H1 (cell line): ENCODE data around the gene MREG. TPM values are rescaled to one million over a fixed set of nuclear protein-coding genes. Genes with fewer than 3 reads are reported as not detected.

Experiments used
- CTCF ChIA-PET: fragments of 300-600 bp; sonication (Branson Sonifier 250); formaldehyde crosslinking; loops from one replicate; lab custom pipeline; 2021; ENCODE audit not compliant: partially characterized antibody; lab: Charles Lee
- POLR2A ChIA-PET: fragments of 300-600 bp; sonication (Branson Sonifier 250); formaldehyde crosslinking; loops from one replicate; lab custom pipeline; 2021; ENCODE audit warnings: inconsistent platforms; ENCODE audit not compliant: partially characterized antibody; lab: Charles Lee
- DNase-seq, 2 experiments: peaks; one replicate each; pipeline versions ENCODE4 v3.0.0 to v3.0.0-alpha.2; 2010 to 2022; ENCODE audit warnings: low spot score in 2 of 2, low read depth in 1 of 2, mixed read lengths in 1 of 2
- FAIRE-seq: peaks from 2 replicates; lab custom pipeline; 2011; peaks lifted over from hg19 to GRCh38; lab: Jason Lieb, UNC
- H2AFZ ChIP-seq: 2 replicates; pipeline ENCODE4 v1.8.1; 2012; ENCODE audit warnings: low read length, inconsistent platforms
- H2AK5ac ChIP-seq: 2 replicates; pipeline ENCODE4 v1.6.1; 2013; ENCODE audit warnings: low read depth, low read length
- H2BK120ac ChIP-seq: replicated peaks from 2 replicates; pipeline ENCODE3; 2013; ENCODE audit warnings: low read depth, low read length, inconsistent platforms
- H2BK12ac ChIP-seq: 2 replicates; pipeline ENCODE4 v1.6.1; 2013; ENCODE audit warnings: low read depth, low read length
- H2BK15ac ChIP-seq: 2 replicates; pipeline ENCODE4 v1.6.1; 2013; ENCODE audit warnings: low read length
- H2BK20ac ChIP-seq: 2 replicates; pipeline ENCODE4 v1.6.1; 2013; ENCODE audit warnings: low read length
- H2BK5ac ChIP-seq: 2 replicates; pipeline ENCODE4 v1.6.1; 2013; ENCODE audit warnings: low read depth, low read length
- H3K14ac ChIP-seq: 2 replicates; pipeline ENCODE4 v1.6.1; 2013; ENCODE audit warnings: inconsistent platforms; ENCODE audit not compliant: insufficient read length
- H3K18ac ChIP-seq: 2 replicates; pipeline ENCODE4 v1.6.1; 2013; ENCODE audit warnings: low read length; ENCODE audit errors: extremely low read depth
- H3K23ac ChIP-seq: 2 replicates; pipeline ENCODE4 v1.6.1; 2013; ENCODE audit warnings: inconsistent platforms; ENCODE audit not compliant: insufficient read length
- H3K23me2 ChIP-seq: 2 replicates; pipeline ENCODE4 v1.6.1; 2013; ENCODE audit warnings: low read depth, low read length
- H3K27ac ChIP-seq: 2 replicates; pipeline ENCODE4 v1.6.1; 2011; ENCODE audit warnings: low read depth, low read length, inconsistent platforms
- H3K27me3 ChIP-seq, 4 experiments: replicated peaks in 1 of 4; 1 replicate in 1 of 4; 2 replicates in 3 of 4; pipeline versions ENCODE4 v1.6.1 to v1.8.1; 2011 to 2013; ENCODE audit warnings: low read length in 3 of 4, mild to moderate bottlenecking in 3 of 4, inconsistent platforms in 2 of 4, mixed read lengths in 2 of 4, moderate library complexity in 1 of 4; ENCODE audit not compliant: control insufficient read depth in 3 of 4, insufficient read depth in 3 of 4; ENCODE audit errors: extremely low read depth in 1 of 4
- H3K36me3 ChIP-seq, 4 experiments: 2 replicates each; pipeline versions ENCODE4 v1.6.1 to v1.8.1; 2011 to 2013; ENCODE audit warnings: mild to moderate bottlenecking in 4 of 4, low read length in 3 of 4, moderate library complexity in 2 of 4, control low read depth in 1 of 4, inconsistent platforms in 1 of 4; ENCODE audit not compliant: insufficient read depth in 4 of 4, control insufficient read depth in 2 of 4
- H3K4ac ChIP-seq: replicated peaks from 2 replicates; pipeline ENCODE3; 2013; ENCODE audit warnings: low read length, low read depth, mixed read lengths, inconsistent platforms; ENCODE audit not compliant: insufficient read length
- H3K4me1 ChIP-seq, 4 experiments: replicated peaks in 1 of 4; 1 replicate in 1 of 4; 2 replicates in 3 of 4; pipeline versions ENCODE4 v1.6.1 to v1.8.1; 2011 to 2013; ENCODE audit warnings: low read length in 3 of 4, inconsistent platforms in 2 of 4, mixed read lengths in 1 of 4; ENCODE audit not compliant: insufficient read depth in 4 of 4, control insufficient read depth in 3 of 4
- H3K4me2 ChIP-seq, 2 experiments: 2 replicates each; pipeline versions ENCODE4 v1.6.1 to v1.8.1; 2011 to 2013; ENCODE audit warnings: low read depth in 2 of 2, low read length in 2 of 2, control low read depth in 1 of 2, inconsistent platforms in 1 of 2, mild to moderate bottlenecking in 1 of 2; ENCODE audit not compliant: insufficient read depth in 1 of 2
- H3K4me3 ChIP-seq, 4 experiments: fragments of 200-600, 300-600 bp in 1 of 4; sonication (generic), shearing (Covaris generic), sonication (Bioruptor Twin) in 1 of 4; 2 replicates each; pipeline versions ENCODE4 v1.5.1 to v1.8.1; 2011 to 2016; ENCODE audit warnings: low read length in 4 of 4, low read depth in 3 of 4, control low read depth in 2 of 4, inconsistent platforms in 2 of 4, mild to moderate bottlenecking in 2 of 4, mixed read lengths in 1 of 4, moderate library complexity in 1 of 4; ENCODE audit not compliant: insufficient read depth in 2 of 4; ENCODE audit errors: extremely low read depth in 1 of 4
- H3K56ac ChIP-seq: replicated peaks from 2 replicates; pipeline ENCODE3; 2013; ENCODE audit warnings: low read depth, mild to moderate bottlenecking, mixed read lengths, low read length, inconsistent platforms; ENCODE audit not compliant: insufficient read length
- H3K79me1 ChIP-seq: 2 replicates; pipeline ENCODE4 v1.6.1; 2013; ENCODE audit warnings: low read depth, low read length, control low read depth
- H3K79me2 ChIP-seq, 2 experiments: 2 replicates each; pipeline versions ENCODE4 v1.6.1 to v1.8.1; 2012 to 2013; ENCODE audit warnings: low read length in 2 of 2, mild to moderate bottlenecking in 2 of 2, inconsistent platforms in 1 of 2; ENCODE audit not compliant: insufficient read depth in 2 of 2, control insufficient read depth in 1 of 2
- H3K9ac ChIP-seq, 4 experiments: replicated peaks in 1 of 4; 1 replicate in 1 of 4; 2 replicates in 3 of 4; pipeline versions ENCODE4 v1.6.1 to v1.8.1; 2011 to 2013; ENCODE audit warnings: low read depth in 3 of 4, low read length in 3 of 4, control low read depth in 2 of 4, mild to moderate bottlenecking in 2 of 4, moderate library complexity in 2 of 4, inconsistent platforms in 1 of 4; ENCODE audit errors: extremely low read depth in 1 of 4
- H3K9me3 ChIP-seq, 2 experiments: 2 replicates each; pipeline versions ENCODE4 v1.6.1 to v1.8.1; 2012 to 2013; ENCODE audit warnings: mild to moderate bottlenecking in 2 of 2, moderate library complexity in 2 of 2, control low read depth in 1 of 2, inconsistent platforms in 1 of 2, low read depth in 1 of 2, low read length in 1 of 2, mixed read lengths in 1 of 2; ENCODE audit not compliant: insufficient read depth in 2 of 2
- H4K20me1 ChIP-seq, 2 experiments: replicated peaks in 1 of 2; 2 replicates each; pipeline versions ENCODE3 to v1.8.1; 2011 to 2013; ENCODE audit warnings: inconsistent platforms in 2 of 2, low read length in 2 of 2, mild to moderate bottlenecking in 1 of 2; ENCODE audit not compliant: insufficient read depth in 2 of 2, control insufficient read depth in 1 of 2
- H4K5ac ChIP-seq: 2 replicates; pipeline ENCODE4 v1.6.1; 2013; ENCODE audit warnings: low read length, low read depth, mixed read lengths, inconsistent platforms; ENCODE audit not compliant: insufficient read length
- H4K8ac ChIP-seq: 2 replicates; pipeline ENCODE4 v1.8.0; 2013; ENCODE audit warnings: mild to moderate bottlenecking, moderate library complexity, low read length, inconsistent platforms; ENCODE audit not compliant: insufficient read depth; ENCODE audit errors: extremely low read depth
- H4K91ac ChIP-seq: replicated peaks from 2 replicates; pipeline ENCODE3; 2013; ENCODE audit warnings: low read length, mixed read lengths, inconsistent platforms; ENCODE audit not compliant: insufficient read length
- CBX8 ChIP-seq: fragments of 300-800, 300-1000 bp; sonication (generic); IDR thresholded peaks from 2 replicates; pipeline ENCODE4 v1.7.1; 2016; ENCODE audit warnings: low read depth, low read length, borderline replicate concordance
- FOSL1 ChIP-seq: IDR thresholded peaks from 2 replicates; pipeline ENCODE4 v1.6.1; 2011; ENCODE audit warnings: mild to moderate bottlenecking, low read depth, low read length, moderate library complexity; ENCODE audit not compliant: insufficient read depth
- HDAC2 ChIP-seq, 2 experiments: fragments of 300-600 bp in 1 of 2; sonication (generic) in 1 of 2; IDR thresholded peaks; 2 replicates each; pipeline ENCODE4 v1.6.1; 2011 to 2012; ENCODE audit warnings: low read depth in 2 of 2, low read length in 2 of 2, mild to moderate bottlenecking in 2 of 2, moderate library complexity in 2 of 2, borderline replicate concordance in 1 of 2, inconsistent platforms in 1 of 2
- HDAC6 ChIP-seq: IDR thresholded peaks from one replicate; pipeline ENCODE4 v1.7.1; 2012; ENCODE audit warnings: low read depth, mild to moderate bottlenecking, inconsistent platforms, low read length, moderate library complexity
- MAFK ChIP-seq: IDR thresholded peaks from 2 replicates; pipeline ENCODE4 v1.6.1; 2012; ENCODE audit warnings: low read depth, mild to moderate bottlenecking, improper control_type of control experiment, low read length
- NRF1 ChIP-seq: IDR thresholded peaks from 2 replicates; pipeline ENCODE4 v1.6.1; 2011; ENCODE audit warnings: mild to moderate bottlenecking, low read depth, low read length, improper control_type of control experiment
- RAD21 ChIP-seq, 2 experiments: IDR thresholded peaks in 1 of 2; conservative IDR thresholded peaks in 1 of 2; 2 replicates each; pipeline ENCODE4 v1.6.1; 2011; ENCODE audit warnings: low read depth in 2 of 2, low read length in 2 of 2, improper control_type of control experiment in 1 of 2, inconsistent platforms in 1 of 2, mild to moderate bottlenecking in 1 of 2, moderate library complexity in 1 of 2
- RBBP5 ChIP-seq: IDR thresholded peaks from 2 replicates; pipeline ENCODE4 v1.7.1; 2012; ENCODE audit warnings: low read depth, mild to moderate bottlenecking, inconsistent platforms, low read length, moderate library complexity, borderline replicate concordance
- RXRA ChIP-seq: IDR thresholded peaks from 2 replicates; pipeline ENCODE4 v1.6.1; 2011; ENCODE audit warnings: low read depth, mild to moderate bottlenecking, low read length, moderate library complexity; ENCODE audit not compliant: insufficient read depth
- SP1 ChIP-seq: IDR thresholded peaks from 2 replicates; pipeline ENCODE4 v1.6.1; 2011; ENCODE audit warnings: low read depth, low read length
- SP4 ChIP-seq: IDR thresholded peaks from 2 replicates; pipeline ENCODE4 v1.6.1; 2012; ENCODE audit warnings: low read length, inconsistent platforms
- WGBS, 2 experiments: shearing (Covaris generic) in 1 of 2; methylation state at CpG; one replicate each; pipeline versions ENCODE4 v1.1.6 to v1.1.7; 2013 to 2015; ENCODE audit warnings: low lambda C conversion rate in 2 of 2, mixed read lengths in 2 of 2, inconsistent platforms in 1 of 2, low coverage in 1 of 2, missing lambda C conversion rate in 1 of 2; ENCODE audit not compliant: insufficient replicate concordance in 2 of 2, insufficient coverage in 1 of 2, insufficient read length in 1 of 2; ENCODE audit errors: extremely low coverage in 1 of 2, missing lambda C conversion rate in 1 of 2; 5-methylcytosine and 5-hydroxymethylcytosine counted together
- polyA plus RNA-seq, 7 experiments: library from polyadenylated mRNA; depleted of rRNA in 3 of 7; stranded (reverse) in 5 of 7; unstranded in 2 of 7; fragments of >200 nt in 5 of 7; fragments of 200-250 nt in 2 of 7; gene quantifications; 1 replicate in 5 of 7; 2 replicates in 1 of 7; 4 replicates in 1 of 7; pipeline versions ENCODE4 v1.2.1 to v1.2.3, GENCODE V29; 2011 to 2013; ENCODE audit warnings: missing spikeins in 2 of 7, mixed read lengths in 2 of 7
- total RNA-seq: library from RNA; stranded (reverse); fragmentation: NEBNext Ultra II Directional; extraction: Animal tissue kit (Norgen Biotek cat#: 25700); gene quantifications from 2 replicates; pipeline ENCODE4 v1.2.1, GENCODE V29; 2021

MREG gene
- total and polyA plus RNA-seq, 2 of the 8 experiments (the other 6 are each of a cell fraction or from before 2014, with no cell fraction given) = 7.5 to 31.9 TPM

GRCh38 chr2:216015722-216016464 lies 2.5 kb upstream of the MREG start:
- no peak overlapping the region for H3K18ac ChIP-seq
- no peak overlapping the region for H3K14ac ChIP-seq
- H3K9ac ChIP-seq = no peak overlapping the region
- H3K36me3 ChIP-seq = no peaks in the 10 kb centered on the region
- no peaks in the 10 kb centered on the region for H3K9me3 ChIP-seq
- WGBS, 2 experiments = 87% methylated on average over 5 of the region's 5 CpGs; no CpG with 5 or more reads in 1 of the 2 experiments
- H2BK12ac ChIP-seq = no peak overlapping the region
- no peak overlapping the region for H4K5ac ChIP-seq
- no peaks in the 10 kb centered on the region for H3K27me3 ChIP-seq
- no peak overlapping the region for H2BK120ac ChIP-seq
- no peak overlapping the region for H3K56ac ChIP-seq
- H2BK20ac ChIP-seq = no peak overlapping the region
- peaks cover 0 to 20% of the 10 kb centered on the region in 2 experiments; a peak in 3 of 4 replicates for H3K79me2 ChIP-seq
- H2BK5ac ChIP-seq = no peak overlapping the region
- no peak overlapping the region for H4K8ac ChIP-seq
- H3K4me2 ChIP-seq = no peak overlapping the region
- H3K4me1 ChIP-seq = peaks cover 0 to 3% (median under 1%) of the 10 kb centered on the region in 4 experiments; a peak in 3 of 7 replicates
- H4K20me1 ChIP-seq = no peaks in the 10 kb centered on the region
- H3K27ac ChIP-seq = no peak overlapping the region
- ChIA-PET CTCF (interaction anchor here (0.7 to 12.0 kb wide), 6 partner anchors 20 to 207 kb away, joined by 3 to 165 read pairs (median 4); partner anchors contain the start of gene XRCC5), POLR2A (interaction anchor here (1.1 kb wide), 1 partner anchor 10 kb away, joined by 3 read pairs; no protein-coding TSS in a partner anchor)
- DNase-seq = no peak
- H2BK15ac ChIP-seq = no peak overlapping the region
- H4K91ac ChIP-seq = no peak overlapping the region
- no peak for FAIRE-seq
- no peak overlapping the region for H2AFZ ChIP-seq
- no peaks in the 10 kb centered on the region for H3K79me1 ChIP-seq
- no peak overlapping the region for H3K23ac ChIP-seq
- no peak overlapping the region for H3K4me3 ChIP-seq
- peaks cover 2% of the 10 kb centered on the region; the same call in 1 of the 2 replicates for H3K23me2 ChIP-seq
- H2AK5ac ChIP-seq = no peak overlapping the region; the same call in 1 of the 2 replicates
- H3K4ac ChIP-seq = no peak overlapping the region
- TF ChIP-seq MAFK (no peak), HDAC2 (IDR thresholded peaks at IDR 0.05; ENCODE audit: borderline replicate concordance in 1 of 2, low read depth in 2 of 2, low read length in 2 of 2) (no peak), CBX8 (no peak), RXRA (no peak), RBBP5 (no peak), SP1 (no peak), NRF1 (no peak), HDAC6 (no peak), RAD21 (IDR thresholded peaks at IDR 0.05 in 1 of 2, conservative IDR thresholded peaks at IDR 0.05 in 1 of 2; ENCODE audit: low read depth in 2 of 2, low read length in 2 of 2) (no peak), FOSL1 (no peak), SP4 (no peak)
